Measurements from ENCODE around the gene ANKRD55. TPM values are rescaled to one million over a fixed set of nuclear protein-coding genes. Genes with fewer than 3 reads are reported as not detected.
"Not testable (repeated sequence)": the region's sequence is repeated elsewhere in the genome, so short reads cannot be mapped to it uniquely, and the experiment has no call there.

Gene ANKRD55
- total RNA-seq, 2 experiments from 2014 or later = not detected

GRCh38 chr5:56080375-56081052 is 152.6 kb downstream of the ANKRD55 start:
- no peaks in the 10 kb centered on the region for H3K4me1 ChIP-seq (ENCODE audit: insufficient read depth, low read length, poor library complexity, severe bottlenecking)
- ChIA-PET CTCF (ENCODE audit: unreplicated experiment) (no interaction called here), POLR2A (no interaction called here)
- no peak overlapping the region for H3K4me2 ChIP-seq (ENCODE audit: low read length)
- no peaks in the 10 kb centered on the region for H3K79me2 ChIP-seq (ENCODE audit: insufficient read depth, low read depth, low read length)
- H3K36me3 ChIP-seq (ENCODE audit: insufficient read depth, low read length) = no peaks in the 10 kb centered on the region
- no peak overlapping the region for H3K4me3 ChIP-seq (ENCODE audit: low read depth, low read length, poor library complexity, severe bottlenecking)
- BruUV-seq (replicated peaks) = no TSS peak
- H3K27ac ChIP-seq (ENCODE audit: low read depth, low read length, poor library complexity, severe bottlenecking) = no peak overlapping the region
- intact Hi-C loops (cut with micrococcal nuclease; ENCODE audit: unreplicated experiment) = no loop called here
- TF ChIP-seq EZH2phosphoT487 (IDR thresholded peaks at IDR 0.05; ENCODE audit: borderline replicate concordance, low read depth, low read length) = no peak
- H2AFZ ChIP-seq (ENCODE audit: low read length) = no peak overlapping the region
- no peaks in the 10 kb centered on the region for H3K9me2 ChIP-seq (ENCODE audit: insufficient read depth, low read length)
- H3K9me3 ChIP-seq (ENCODE audit: low read length) = no peaks in the 10 kb centered on the region
- no peak for DNase-seq (ENCODE audit: low spot score)
- no peaks in the 10 kb centered on the region for H4K20me1 ChIP-seq (ENCODE audit: insufficient read depth, low read length)

- H4K20me1 ChIP-seq (ENCODE audit: insufficient read depth, low read length); H3K9me2 ChIP-seq (ENCODE audit: insufficient read depth, low read length); H3K9me3 ChIP-seq (ENCODE audit: low read length); H3K27ac ChIP-seq (ENCODE audit: low read depth, low read length, poor library complexity, severe bottlenecking); H3K4me1 ChIP-seq (ENCODE audit: insufficient read depth, low read length, poor library complexity, severe bottlenecking); H3K36me3 ChIP-seq (ENCODE audit: insufficient read depth, low read length); CTCF ChIA-PET (ENCODE audit: unreplicated experiment); H3K4me3 ChIP-seq (ENCODE audit: low read depth, low read length, poor library complexity, severe bottlenecking); intact Hi-C loops (cut with micrococcal nuclease; ENCODE audit: unreplicated experiment); BruUV-seq (replicated peaks); H2AFZ ChIP-seq (ENCODE audit: low read length); H3K79me2 ChIP-seq (ENCODE audit: insufficient read depth, low read depth, low read length); DNase-seq (ENCODE audit: low spot score); H3K4me2 ChIP-seq (ENCODE audit: low read length): not testable (repeated sequence)
- POLR2A ChIA-PET = interaction anchor here (0.7 kb wide), 1 partner anchor 1535 kb away, joined by 3 read pairs; no protein-coding TSS in a partner anchor
Observed at GRCh38 chr5:56079157-56079500, 154.0 kb downstream of the ANKRD55 start.

DNA sequence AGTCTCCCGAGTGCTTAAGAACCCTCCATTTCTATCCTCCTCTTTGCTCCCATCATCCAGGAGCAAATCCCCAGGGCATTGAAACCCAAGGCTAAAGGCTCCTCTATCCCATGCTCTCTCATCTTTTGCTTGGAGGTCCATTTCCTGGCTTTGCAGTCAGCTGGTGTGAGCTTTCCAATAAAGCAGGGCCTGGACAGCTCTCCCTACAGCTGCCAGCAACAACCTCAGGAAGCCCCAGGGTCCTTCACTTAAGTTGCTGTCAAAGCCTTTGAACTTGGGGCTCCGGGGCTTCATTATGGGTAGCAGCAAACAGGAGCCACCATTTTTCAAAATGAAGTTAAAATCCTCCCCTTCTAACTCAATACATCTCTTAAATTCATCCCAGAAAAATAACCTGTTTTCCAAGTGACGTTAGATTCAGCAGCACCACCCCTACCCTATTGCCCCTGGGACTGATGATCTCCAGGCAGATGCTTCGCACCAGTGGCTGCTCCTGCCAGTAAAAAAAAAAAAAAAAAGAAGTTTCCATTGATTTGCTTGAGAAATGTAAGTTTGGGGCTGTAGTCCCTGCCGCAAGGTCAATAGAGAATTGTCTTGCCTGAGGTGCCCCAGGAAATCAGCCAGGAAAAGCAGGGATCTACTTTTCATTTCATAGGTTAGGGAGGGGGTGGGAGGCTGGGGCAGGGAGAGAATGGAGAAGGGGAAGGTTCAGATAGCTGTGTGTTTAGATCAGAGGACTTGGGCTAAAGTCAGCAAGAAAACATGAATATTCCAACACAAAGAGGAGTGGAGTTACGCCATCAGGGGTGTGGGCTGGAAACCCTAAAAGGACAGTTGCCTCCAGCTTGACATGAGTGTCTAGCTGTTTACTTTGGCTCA is 154.6 kb downstream of the ANKRD55 start:
- no peaks in the 10 kb centered on the region for H3K79me2 ChIP-seq (ENCODE audit: insufficient read depth, low read depth, low read length)
- POLR2A ChIA-PET = no interaction called here
- H3K9me2 ChIP-seq (ENCODE audit: insufficient read depth, low read length) = no peaks in the 10 kb centered on the region
- BruUV-seq (replicated peaks) = no TSS peak
- H3K27ac ChIP-seq (ENCODE audit: low read depth, low read length, poor library complexity, severe bottlenecking) = no peak overlapping the region
- CTCF ChIA-PET (ENCODE audit: unreplicated experiment) = no interaction called here
- TF ChIP-seq CTCF (conservative IDR thresholded peaks at IDR 0.05; ENCODE audit: low read length) (no peak), EZH2phosphoT487 (IDR thresholded peaks at IDR 0.05; ENCODE audit: borderline replicate concordance, low read depth, low read length) (no peak)
- no peaks in the 10 kb centered on the region for H3K9me3 ChIP-seq (ENCODE audit: low read length)
- no peaks in the 10 kb centered on the region for H4K20me1 ChIP-seq (ENCODE audit: insufficient read depth, low read length)
- H3K4me3 ChIP-seq (ENCODE audit: low read depth, low read length, poor library complexity, severe bottlenecking) = no peak overlapping the region
- intact Hi-C loops (cut with micrococcal nuclease; ENCODE audit: unreplicated experiment) = no loop called here
- H3K4me1 ChIP-seq (ENCODE audit: insufficient read depth, low read length, poor library complexity, severe bottlenecking) = no peaks in the 10 kb centered on the region
- no peaks in the 10 kb centered on the region for H3K36me3 ChIP-seq (ENCODE audit: insufficient read depth, low read length)
- no peak overlapping the region for H2AFZ ChIP-seq (ENCODE audit: low read length)
- no peak overlapping the region for H3K4me2 ChIP-seq (ENCODE audit: low read length)
- no peak for DNase-seq (ENCODE audit: low spot score)
